Measurements from ENCODE around the gene GAB4. TPM values are rescaled to one million over a fixed set of nuclear protein-coding genes. Genes with fewer than 3 reads are reported as not detected.

GAB4 gene
- total RNA-seq, 2 experiments from 2014 or later, result not detected

DNA sequence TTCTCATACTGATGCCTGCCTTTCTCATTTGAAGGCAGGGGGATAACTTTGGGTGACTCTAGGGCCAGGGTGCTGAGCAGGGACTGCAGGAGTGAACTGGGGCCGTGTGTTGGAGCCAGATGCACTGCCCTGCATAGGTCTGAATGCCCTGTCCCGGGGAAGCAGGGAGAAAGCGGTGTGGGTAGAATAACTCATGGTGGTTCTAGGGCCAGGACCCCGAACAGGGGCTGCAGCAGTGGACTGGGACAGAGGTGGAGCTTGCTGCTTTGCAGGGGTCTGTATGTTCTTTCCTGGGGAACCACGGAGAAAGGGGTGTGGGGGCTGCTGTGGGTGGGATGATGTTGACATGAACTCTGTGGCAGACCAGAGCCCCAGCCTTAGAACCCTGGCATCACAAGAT is 52.9 kb downstream of the GAB4 start:
- Histone ChIP-seq H3K36me3 (ENCODE audit: insufficient read depth, low read length) (no peaks in the 10 kb centered on the region), H3K9me3 (ENCODE audit: control insufficient read depth in 1 of 2, insufficient read depth in 1 of 2, low read length in 2 of 2) (no peaks in the 10 kb centered on the region), H3K27ac (ENCODE audit: low read depth in 1 of 2, low read length in 2 of 2) (no peak overlapping the region), H3K4me1 (ENCODE audit: insufficient read depth, low read length) (peaks cover 3% of the 10 kb centered on the region), H3K4me3 (ENCODE audit: low read length) (no peak overlapping the region), H3K27me3 (ENCODE audit: control insufficient read depth in 1 of 2, insufficient read depth in 2 of 2, low read length in 2 of 2) (no peaks in the 10 kb centered on the region)
- TF ChIP-seq, protein P1, sequence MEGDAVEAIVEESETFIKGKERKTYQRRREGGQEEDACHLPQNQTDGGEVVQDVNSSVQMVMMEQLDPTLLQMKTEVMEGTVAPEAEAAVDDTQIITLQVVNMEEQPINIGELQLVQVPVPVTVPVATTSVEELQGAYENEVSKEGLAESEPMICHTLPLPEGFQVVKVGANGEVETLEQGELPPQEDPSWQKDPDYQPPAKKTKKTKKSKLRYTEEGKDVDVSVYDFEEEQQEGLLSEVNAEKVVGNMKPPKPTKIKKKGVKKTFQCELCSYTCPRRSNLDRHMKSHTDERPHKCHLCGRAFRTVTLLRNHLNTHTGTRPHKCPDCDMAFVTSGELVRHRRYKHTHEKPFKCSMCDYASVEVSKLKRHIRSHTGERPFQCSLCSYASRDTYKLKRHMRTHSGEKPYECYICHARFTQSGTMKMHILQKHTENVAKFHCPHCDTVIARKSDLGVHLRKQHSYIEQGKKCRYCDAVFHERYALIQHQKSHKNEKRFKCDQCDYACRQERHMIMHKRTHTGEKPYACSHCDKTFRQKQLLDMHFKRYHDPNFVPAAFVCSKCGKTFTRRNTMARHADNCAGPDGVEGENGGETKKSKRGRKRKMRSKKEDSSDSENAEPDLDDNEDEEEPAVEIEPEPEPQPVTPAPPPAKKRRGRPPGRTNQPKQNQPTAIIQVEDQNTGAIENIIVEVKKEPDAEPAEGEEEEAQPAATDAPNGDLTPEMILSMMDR (IDR thresholded peaks at IDR 0.05), result no peak
- no peaks in the 10 kb centered on the region for H3K36me3 Mint-ChIP-seq (ENCODE audit: low read depth)
- POLR2A ChIA-PET, result interaction anchor here (1.0 kb wide), 1 partner anchor 81 kb away, joined by 3 read pairs; no protein-coding TSS in a partner anchor
- no peaks in the 10 kb centered on the region for H3K9me3 Mint-ChIP-seq
- CTCF ChIA-PET, result no interaction called here
- ATAC-seq (ENCODE audit: poor library complexity) (no peak), DNase-seq (no peak)
- intact Hi-C loops (cut with DNase I, micrococcal nuclease), result no loop called here
- no peaks in the 10 kb centered on the region for H3K4me1 Mint-ChIP-seq (ENCODE audit: low read depth)
- H3K27me3 Mint-ChIP-seq, result no peaks in the 10 kb centered on the region
- H3K27ac Mint-ChIP-seq, result no peak overlapping the region
- H3K4me3 Mint-ChIP-seq, result no peak overlapping the region

- intact Hi-C loops (cut with DNase I, micrococcal nuclease), result no loop called here
- H3K4me1 ChIP-seq (ENCODE audit: insufficient read depth, low read length), result peaks cover 3% of the 10 kb centered on the region
- no peaks in the 10 kb centered on the region for H3K36me3 ChIP-seq (ENCODE audit: insufficient read depth, low read length)
- H3K4me3 ChIP-seq (ENCODE audit: low read length), result no peak overlapping the region
- Mint-ChIP-seq H3K4me1 (ENCODE audit: low read depth) (no peaks in the 10 kb centered on the region), H3K36me3 (ENCODE audit: low read depth) (no peaks in the 10 kb centered on the region), H3K4me3 (no peak overlapping the region), H3K9me3 (no peaks in the 10 kb centered on the region), H3K27me3 (no peaks in the 10 kb centered on the region), H3K27ac (no peak overlapping the region)
- no peaks in the 10 kb centered on the region for H3K9me3 ChIP-seq (ENCODE audit: control insufficient read depth in 1 of 2, insufficient read depth in 1 of 2, low read length in 2 of 2)
- ATAC-seq (ENCODE audit: poor library complexity), result no peak
- TF ChIP-seq, protein P1 (IDR thresholded peaks at IDR 0.05), result no peak
- no peak for DNase-seq
- no peak overlapping the region for H3K27ac ChIP-seq (ENCODE audit: low read depth in 1 of 2, low read length in 2 of 2)
- no peaks in the 10 kb centered on the region for H3K27me3 ChIP-seq (ENCODE audit: control insufficient read depth in 1 of 2, insufficient read depth in 2 of 2, low read length in 2 of 2)
- POLR2A ChIA-PET, result no interaction called here
- CTCF ChIA-PET, result no interaction called here
Observed at GRCh38 chr22:16954060-16954403, 54.0 kb downstream of the GAB4 start.

DNA sequence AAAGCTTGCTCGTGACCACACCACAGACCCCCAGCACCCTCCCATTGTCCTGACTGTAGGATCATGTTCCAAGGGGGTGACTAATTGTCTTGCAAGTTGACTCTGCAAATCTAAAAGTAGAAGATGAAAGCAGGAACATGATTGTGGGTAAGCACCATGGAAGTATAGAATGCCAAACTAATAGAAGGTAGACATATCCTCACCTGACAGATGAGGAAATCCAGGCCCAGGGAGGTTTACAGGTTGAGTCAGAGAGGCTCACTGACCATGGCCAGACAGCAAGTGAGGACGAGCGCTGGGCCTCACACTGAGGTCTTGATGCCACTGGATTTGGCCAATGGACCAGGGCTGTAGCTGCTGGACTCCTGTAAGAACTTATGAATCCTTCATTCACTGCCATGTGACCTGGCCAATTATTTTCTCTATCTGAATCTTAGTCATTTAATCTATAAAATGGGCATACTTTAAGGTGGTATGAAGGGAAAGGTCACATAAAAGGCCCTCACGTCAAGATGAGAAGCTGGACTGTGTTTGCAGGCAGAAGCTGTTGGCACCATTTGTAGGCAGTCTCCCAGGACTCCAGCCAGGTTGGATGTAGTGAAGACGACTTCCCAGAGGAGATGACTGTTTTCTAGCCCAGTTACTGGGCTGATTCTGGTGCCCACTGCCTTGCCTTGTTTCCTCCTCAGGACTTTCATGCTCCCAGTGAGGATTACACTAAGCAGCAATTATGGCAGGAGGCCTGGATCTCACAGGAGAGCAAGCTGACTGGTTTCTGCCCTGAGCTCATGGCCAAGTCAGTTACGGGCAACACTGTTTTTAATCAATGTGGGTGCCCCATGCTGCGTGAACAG is 54.6 kb downstream of the GAB4 start:
- DNase-seq (no peak), ATAC-seq (ENCODE audit: poor library complexity) (no peak)
- no peaks in the 10 kb centered on the region for H3K9me3 ChIP-seq (ENCODE audit: control insufficient read depth in 1 of 2, insufficient read depth in 1 of 2, low read length in 2 of 2)
- TF ChIP-seq, protein P1 (IDR thresholded peaks at IDR 0.05), result no peak
- no peaks in the 10 kb centered on the region for H3K27me3 ChIP-seq (ENCODE audit: control insufficient read depth in 1 of 2, insufficient read depth in 2 of 2, low read length in 2 of 2)
- ChIA-PET POLR2A (no interaction called here), CTCF (no interaction called here)
- H3K4me3 ChIP-seq (ENCODE audit: low read length), result no peak overlapping the region
- Mint-ChIP-seq H3K4me1 (ENCODE audit: low read depth) (no peaks in the 10 kb centered on the region), H3K4me3 (no peak overlapping the region), H3K9me3 (no peaks in the 10 kb centered on the region), H3K36me3 (ENCODE audit: low read depth) (no peaks in the 10 kb centered on the region), H3K27ac (no peak overlapping the region), H3K27me3 (no peaks in the 10 kb centered on the region)
- H3K4me1 ChIP-seq (ENCODE audit: insufficient read depth, low read length), result peaks cover 3% of the 10 kb centered on the region
- no peak overlapping the region for H3K27ac ChIP-seq (ENCODE audit: low read depth in 1 of 2, low read length in 2 of 2)
- intact Hi-C loops (cut with DNase I, micrococcal nuclease), result no loop called here
- no peaks in the 10 kb centered on the region for H3K36me3 ChIP-seq (ENCODE audit: insufficient read depth, low read length)
